ENCODE measurements around the gene EMP3. TPM values are rescaled to one million over a fixed set of nuclear protein-coding genes. Genes with fewer than 3 reads are reported as not detected.

The EMP3 gene
- polyA plus RNA-seq, 3 donors, result 802 to 1,036 (median 996) TPM

DNA sequence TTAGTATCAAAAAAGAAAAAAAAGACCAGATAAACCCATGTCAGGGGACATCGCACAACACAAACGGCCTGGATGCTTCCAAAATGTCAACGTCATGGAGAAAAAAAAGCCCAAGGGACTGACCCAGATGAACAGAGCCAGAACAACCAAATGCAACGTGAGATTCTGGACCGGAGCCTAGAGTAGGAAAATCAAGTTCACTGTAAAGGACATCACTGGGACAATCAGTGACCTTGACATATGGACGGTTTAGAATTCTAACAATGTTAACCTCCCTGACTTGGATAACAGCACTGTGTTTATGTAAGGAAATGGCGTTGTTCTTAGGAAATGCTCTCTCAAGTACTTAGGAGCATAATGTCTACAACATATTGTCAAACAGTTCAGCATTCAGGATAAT, 15.1 kb upstream of the EMP3 start:
- intact Hi-C loops (cut with micrococcal nuclease), result loop anchor here in 1 of 2 donors (5.0 kb wide), 1 partner anchor 42 kb away; no protein-coding TSS in a partner anchor
- Mint-ChIP-seq H3K9me3 (no peaks in the 10 kb centered on the region), H3K4me3 (no peak overlapping the region), H3K36me3 (no peaks in the 10 kb centered on the region), H3K27ac (no peak overlapping the region), H3K4me1 (no peaks in the 10 kb centered on the region), H3K27me3 (ENCODE audit: low read depth in 3 of 3) (peaks cover 0 to 5% (median 2%) of the 10 kb centered on the region in 3 donors)
- no peaks in the 10 kb centered on the region for H3K79me2 ChIP-seq (ENCODE audit: insufficient read depth, low read length)
- no peaks in the 10 kb centered on the region for H4K20me1 ChIP-seq (ENCODE audit: insufficient read depth, low read length)
- no peak overlapping the region for H3K4me3 ChIP-seq (replicated peaks in 1 of 3; ENCODE audit: low read depth in 2 of 3, low read length in 3 of 3)
- no peaks in the 10 kb centered on the region for H3K27me3 ChIP-seq (ENCODE audit: control insufficient read depth in 2 of 2, insufficient read depth in 2 of 2, low read length in 2 of 2)
- 97% methylated on average over 5 of the region's 7 CpGs for WGBS (ENCODE audit: insufficient coverage)
- H3K4me1 ChIP-seq (ENCODE audit: control insufficient read depth in 1 of 2, insufficient read depth in 2 of 2, low read length in 2 of 2), result no peaks in the 10 kb centered on the region
- H3K4me2 ChIP-seq (replicated peaks; ENCODE audit: extremely low read depth, low read length, poor library complexity, severe bottlenecking), result no peak overlapping the region
- no peak overlapping the region for H3K27ac ChIP-seq (ENCODE audit: low read depth in 1 of 2, low read length in 2 of 2)
- DNase-seq, result no peak
- no peaks in the 10 kb centered on the region for H3K9me3 ChIP-seq (replicated peaks in 1 of 2; ENCODE audit: control insufficient read depth in 1 of 2, insufficient read depth in 1 of 2, low read length in 2 of 2)
- TF ChIP-seq, protein P1, sequence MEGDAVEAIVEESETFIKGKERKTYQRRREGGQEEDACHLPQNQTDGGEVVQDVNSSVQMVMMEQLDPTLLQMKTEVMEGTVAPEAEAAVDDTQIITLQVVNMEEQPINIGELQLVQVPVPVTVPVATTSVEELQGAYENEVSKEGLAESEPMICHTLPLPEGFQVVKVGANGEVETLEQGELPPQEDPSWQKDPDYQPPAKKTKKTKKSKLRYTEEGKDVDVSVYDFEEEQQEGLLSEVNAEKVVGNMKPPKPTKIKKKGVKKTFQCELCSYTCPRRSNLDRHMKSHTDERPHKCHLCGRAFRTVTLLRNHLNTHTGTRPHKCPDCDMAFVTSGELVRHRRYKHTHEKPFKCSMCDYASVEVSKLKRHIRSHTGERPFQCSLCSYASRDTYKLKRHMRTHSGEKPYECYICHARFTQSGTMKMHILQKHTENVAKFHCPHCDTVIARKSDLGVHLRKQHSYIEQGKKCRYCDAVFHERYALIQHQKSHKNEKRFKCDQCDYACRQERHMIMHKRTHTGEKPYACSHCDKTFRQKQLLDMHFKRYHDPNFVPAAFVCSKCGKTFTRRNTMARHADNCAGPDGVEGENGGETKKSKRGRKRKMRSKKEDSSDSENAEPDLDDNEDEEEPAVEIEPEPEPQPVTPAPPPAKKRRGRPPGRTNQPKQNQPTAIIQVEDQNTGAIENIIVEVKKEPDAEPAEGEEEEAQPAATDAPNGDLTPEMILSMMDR (IDR thresholded peaks at IDR 0.05), result no peak
- H3K36me3 ChIP-seq (replicated peaks in 1 of 2; ENCODE audit: control insufficient read depth in 1 of 2, insufficient read depth in 2 of 2, low read length in 2 of 2), result no peaks in the 10 kb centered on the region
- H3K9ac ChIP-seq (ENCODE audit: insufficient read depth, low read length, poor library complexity, severe bottlenecking), result no peak overlapping the region
- no peak overlapping the region for H2AFZ ChIP-seq (ENCODE audit: insufficient read depth, low read depth, low read length, poor library complexity, severe bottlenecking)

DNA sequence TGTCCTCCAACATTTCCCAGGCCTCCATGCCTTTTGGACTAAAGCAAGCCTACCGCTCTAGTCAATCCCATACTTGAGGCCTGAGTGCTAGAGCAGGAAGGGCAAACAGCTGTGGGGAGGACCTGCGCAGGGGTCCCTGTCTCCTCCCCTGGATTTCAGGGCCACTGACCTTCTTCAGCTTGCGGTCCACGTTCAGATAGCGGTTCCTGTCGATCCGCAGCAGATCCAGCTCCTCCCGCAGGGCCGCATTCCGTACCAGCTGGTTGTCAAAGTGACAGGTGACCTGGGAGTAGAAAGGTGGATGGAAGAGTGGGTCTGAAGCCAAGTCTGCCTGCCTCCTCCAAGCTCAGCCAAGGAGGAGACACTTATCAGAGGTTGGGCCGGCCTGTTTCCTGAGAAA, 14.0 kb upstream of the EMP3 start:
- Histone ChIP-seq H3K4me1 (ENCODE audit: control insufficient read depth in 1 of 2, insufficient read depth in 2 of 2, low read length in 2 of 2) (no peaks in the 10 kb centered on the region), H3K9ac (ENCODE audit: insufficient read depth, low read length, poor library complexity, severe bottlenecking) (no peak overlapping the region), H3K4me3 (replicated peaks in 1 of 3; ENCODE audit: low read depth in 2 of 3, low read length in 3 of 3) (no peak overlapping the region), H3K79me2 (ENCODE audit: insufficient read depth, low read length) (no peaks in the 10 kb centered on the region), H3K27ac (ENCODE audit: low read depth in 1 of 2, low read length in 2 of 2) (no peak overlapping the region), H3K4me2 (replicated peaks; ENCODE audit: extremely low read depth, low read length, poor library complexity, severe bottlenecking) (no peak overlapping the region), H4K20me1 (ENCODE audit: insufficient read depth, low read length) (no peaks in the 10 kb centered on the region), H3K27me3 (ENCODE audit: control insufficient read depth in 2 of 2, insufficient read depth in 2 of 2, low read length in 2 of 2) (no peaks in the 10 kb centered on the region), H3K36me3 (replicated peaks in 1 of 2; ENCODE audit: control insufficient read depth in 1 of 2, insufficient read depth in 2 of 2, low read length in 2 of 2) (no peaks in the 10 kb centered on the region), H2AFZ (ENCODE audit: insufficient read depth, low read depth, low read length, poor library complexity, severe bottlenecking) (no peak overlapping the region), H3K9me3 (replicated peaks in 1 of 2; ENCODE audit: control insufficient read depth in 1 of 2, insufficient read depth in 1 of 2, low read length in 2 of 2) (no peaks in the 10 kb centered on the region)
- Mint-ChIP-seq H3K4me3 (no peak overlapping the region), H3K27ac (no peak overlapping the region), H3K4me1 (no peaks in the 10 kb centered on the region), H3K27me3 (ENCODE audit: low read depth in 3 of 3) (peaks cover 0 to 3% (median 2%) of the 10 kb centered on the region in 3 donors), H3K36me3 (no peaks in the 10 kb centered on the region), H3K9me3 (no peaks in the 10 kb centered on the region)
- intact Hi-C loops (cut with micrococcal nuclease), result loop anchor here in 1 of 2 donors (5.0 kb wide), 1 partner anchor 41 kb away; no protein-coding TSS in a partner anchor
- DNase-seq, result no peak
- TF ChIP-seq, protein P1 (IDR thresholded peaks at IDR 0.05), result no peak
- WGBS (ENCODE audit: insufficient coverage), result 95% methylated on average over 9 of the region's 11 CpGs
